Measurements from ENCODE around the gene FGF19. TPM values are rescaled to one million over a fixed set of nuclear protein-coding genes. Genes with fewer than 3 reads are reported as not detected.
A peak's percentile ranks its signal among the peaks of the same experiment; 100 is the strongest.

Gene FGF19
- total RNA-seq, result not detected

- FAIRE-seq (no peak), DNase-seq (ENCODE audit: low spot score in 2 of 2) (peak in 1 of 2 donors; percentile 33)
Measured at GRCh38 chr11:69703768-69704507, at the start of gene FGF19. Gene FGF19, minus strand, starts transcription at chr11:69704022. Its CDS starts 146 bp downstream, at chr11:69703876.

- no peak for FAIRE-seq
- DNase-seq (ENCODE audit: low spot score in 2 of 2), result no peak
Measured at GRCh38 chr11:69752890-69753289, 49.1 kb upstream of the FGF19 start.

GRCh38 chr11:69750875-69751597 is 47.2 kb upstream of the FGF19 start:
- no peak for FAIRE-seq

GRCh38 chr11:69750108-69750850 is 46.5 kb upstream of the FGF19 start:
- DNase-seq (ENCODE audit: low spot score in 2 of 2) (no peak), FAIRE-seq (no peak)

More at GRCh38 chr11:69750875-69751597, 47.2 kb upstream of the FGF19 start:
- DNase-seq (ENCODE audit: low spot score in 2 of 2), result no peak

- FAIRE-seq, result no peak
- DNase-seq (ENCODE audit: low spot score in 2 of 2), result no peak
Measured at GRCh38 chr11:69748637-69749036, 44.8 kb upstream of the FGF19 start.

GRCh38 chr11:69746752-69747742 is 43.2 kb upstream of the FGF19 start:
- DNase-seq (ENCODE audit: low spot score in 2 of 2), result no peak
- no peak for FAIRE-seq

- FAIRE-seq, result no peak
- DNase-seq (ENCODE audit: low spot score in 2 of 2), result no peak
Measured at GRCh38 chr11:69746140-69746539, 42.3 kb upstream of the FGF19 start.

- DNase-seq (ENCODE audit: low spot score in 2 of 2), result no peak
- no peak for FAIRE-seq
Measured at GRCh38 chr11:69745201-69745600, 41.4 kb upstream of the FGF19 start.

GRCh38 chr11:69744435-69744834 is 40.6 kb upstream of the FGF19 start:
- no peak for DNase-seq (ENCODE audit: low spot score in 2 of 2)
- no peak for FAIRE-seq

GRCh38 chr11:69734841-69735240 is 31.0 kb upstream of the FGF19 start:
- FAIRE-seq (no peak), DNase-seq (ENCODE audit: low spot score in 2 of 2) (no peak)

- DNase-seq (ENCODE audit: low spot score in 2 of 2) (no peak), FAIRE-seq (no peak)
Measured at GRCh38 chr11:69734367-69734766, 30.5 kb upstream of the FGF19 start.

GRCh38 chr11:69732910-69733309 is 29.1 kb upstream of the FGF19 start:
- FAIRE-seq, result no peak
- no peak for DNase-seq (ENCODE audit: low spot score in 2 of 2)

- FAIRE-seq (no peak), DNase-seq (ENCODE audit: low spot score in 2 of 2) (no peak)
Measured at GRCh38 chr11:69731110-69731509, 27.3 kb upstream of the FGF19 start.

GRCh38 chr11:69730500-69730899 is 26.7 kb upstream of the FGF19 start:
- FAIRE-seq (no peak), DNase-seq (ENCODE audit: low spot score in 2 of 2) (no peak)

GRCh38 chr11:69729252-69729651 is 25.4 kb upstream of the FGF19 start:
- DNase-seq (ENCODE audit: low spot score in 2 of 2), result no peak
- FAIRE-seq, result no peak

GRCh38 chr11:69727266-69727665 is 23.4 kb upstream of the FGF19 start:
- FAIRE-seq (no peak), DNase-seq (ENCODE audit: low spot score in 2 of 2) (no peak)

- no peak for DNase-seq (ENCODE audit: low spot score in 2 of 2)
- FAIRE-seq, result no peak
Measured at GRCh38 chr11:69726481-69726880, 22.7 kb upstream of the FGF19 start.

GRCh38 chr11:69726019-69726418 is 22.2 kb upstream of the FGF19 start:
- DNase-seq (ENCODE audit: low spot score in 2 of 2) (no peak), FAIRE-seq (no peak)

- DNase-seq (ENCODE audit: low spot score in 2 of 2) (no peak), FAIRE-seq (no peak)
Measured at GRCh38 chr11:69721745-69722144, 17.9 kb upstream of the FGF19 start.

- no peak for FAIRE-seq
Measured at GRCh38 chr11:69721106-69721505, 17.3 kb upstream of the FGF19 start.

More at GRCh38 chr11:69721106-69721505, 17.3 kb upstream of the FGF19 start:
- DNase-seq (ENCODE audit: low spot score in 2 of 2), result no peak

Data from frontal cortex (tissue), 4 donors.